Thyroid gland (tissue), 4 donors: ENCODE results near the gene CLSTN1.

Experiments used
- POLR2A ChIP-seq, 2 donors: fragments of 450-650 bp; IDR thresholded peaks; one replicate each; pipeline ENCODE4 v1.6.1; 2017; ENCODE audit warnings: antibody characterized with exemption in 2 of 2, mild to moderate bottlenecking in 2 of 2, moderate library complexity in 1 of 2
- TF ChIP-seq, protein P1 (sequence below), 6 experiments: fragments of 200-600 bp in 3 of 6; fragments of 450-650 bp in 3 of 6; sonication (generic) in 3 of 6; IDR thresholded peaks; one replicate each; pipeline ENCODE4 v1.5.1; 2016 to 2019; ENCODE audit warnings: antibody characterized with exemption in 6 of 6, mild to moderate bottlenecking in 2 of 6, inconsistent platforms in 1 of 6, moderate library complexity in 1 of 6

DNA sequence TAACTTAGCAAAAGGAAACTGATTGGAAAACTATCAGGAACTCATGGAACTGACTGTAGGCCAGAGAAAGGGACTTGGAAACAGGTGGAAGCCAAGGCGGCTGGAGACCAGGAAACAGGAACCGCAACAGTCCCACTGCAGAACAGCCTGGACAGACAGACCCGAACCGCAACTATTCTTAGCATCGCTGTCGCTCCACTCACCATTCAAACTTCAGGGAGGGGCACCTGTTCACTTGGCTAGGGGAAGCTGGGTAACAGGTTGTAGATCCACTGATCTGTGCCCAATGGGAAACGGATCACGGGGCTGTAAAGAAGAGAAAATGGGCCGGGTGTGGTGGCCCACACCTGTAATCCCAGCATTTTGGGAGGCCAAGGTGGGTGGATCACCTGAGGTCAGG lies 61.9 kb downstream of the CLSTN1 start:
- TF ChIP-seq, protein P1, sequence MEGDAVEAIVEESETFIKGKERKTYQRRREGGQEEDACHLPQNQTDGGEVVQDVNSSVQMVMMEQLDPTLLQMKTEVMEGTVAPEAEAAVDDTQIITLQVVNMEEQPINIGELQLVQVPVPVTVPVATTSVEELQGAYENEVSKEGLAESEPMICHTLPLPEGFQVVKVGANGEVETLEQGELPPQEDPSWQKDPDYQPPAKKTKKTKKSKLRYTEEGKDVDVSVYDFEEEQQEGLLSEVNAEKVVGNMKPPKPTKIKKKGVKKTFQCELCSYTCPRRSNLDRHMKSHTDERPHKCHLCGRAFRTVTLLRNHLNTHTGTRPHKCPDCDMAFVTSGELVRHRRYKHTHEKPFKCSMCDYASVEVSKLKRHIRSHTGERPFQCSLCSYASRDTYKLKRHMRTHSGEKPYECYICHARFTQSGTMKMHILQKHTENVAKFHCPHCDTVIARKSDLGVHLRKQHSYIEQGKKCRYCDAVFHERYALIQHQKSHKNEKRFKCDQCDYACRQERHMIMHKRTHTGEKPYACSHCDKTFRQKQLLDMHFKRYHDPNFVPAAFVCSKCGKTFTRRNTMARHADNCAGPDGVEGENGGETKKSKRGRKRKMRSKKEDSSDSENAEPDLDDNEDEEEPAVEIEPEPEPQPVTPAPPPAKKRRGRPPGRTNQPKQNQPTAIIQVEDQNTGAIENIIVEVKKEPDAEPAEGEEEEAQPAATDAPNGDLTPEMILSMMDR (IDR thresholded peaks at IDR 0.05), result no peak
- TF ChIP-seq POLR2A (IDR thresholded peaks at IDR 0.05), result no peak
